Measurements from ENCODE around the gene IFIT2. TPM values are rescaled to one million over a fixed set of nuclear protein-coding genes. Genes with fewer than 3 reads are reported as not detected.
A peak's percentile ranks its signal among the peaks of the same experiment; 100 is the strongest.

Gene IFIT2
- total RNA-seq, 1 donor, result 9.0 TPM

DNA sequence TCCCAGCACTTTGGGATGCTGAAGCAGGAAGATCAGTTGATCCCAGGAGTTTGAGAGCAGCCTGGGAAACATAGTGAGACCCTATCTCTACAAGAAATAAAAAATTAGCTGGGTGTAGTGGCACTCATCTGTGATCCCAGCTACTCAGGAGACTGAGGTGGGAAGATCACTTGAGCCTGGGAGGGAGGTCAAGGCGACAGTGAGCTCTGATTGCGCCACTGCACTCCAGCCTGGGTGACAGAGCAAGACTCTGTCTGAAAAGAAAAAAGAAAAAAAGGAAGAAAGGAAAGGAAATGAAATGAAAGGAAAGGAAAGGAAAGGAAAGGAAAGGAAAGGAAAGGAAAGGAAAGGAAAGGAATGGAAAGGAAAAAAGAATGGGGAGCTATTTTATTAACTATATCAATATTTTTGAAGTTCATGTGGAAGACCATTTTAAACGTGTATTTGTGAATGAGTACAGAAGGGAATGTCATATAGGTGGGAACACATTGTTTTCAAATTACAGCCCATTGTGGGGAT lies 7.1 kb upstream of the IFIT2 start:
- Histone ChIP-seq H3K27me3 (ENCODE audit: insufficient read depth, low read length) (no peaks in the 10 kb centered on the region), H3K4me2 (ENCODE audit: insufficient read depth, low read length) (no peak overlapping the region), H3K4me3 (ENCODE audit: insufficient read depth, low read length) (no peak overlapping the region), H2AFZ (ENCODE audit: low read length) (no peak overlapping the region), H4K20me1 (ENCODE audit: insufficient read depth, low read length) (no peaks in the 10 kb centered on the region), H3K79me2 (ENCODE audit: insufficient read depth, low read length) (no peaks in the 10 kb centered on the region), H3K9me3 (ENCODE audit: low read depth, low read length) (no peaks in the 10 kb centered on the region), H3K27ac (ENCODE audit: low read depth, low read length) (peak overlapping the region; percentile 73), H3K4me1 (ENCODE audit: insufficient read depth, low read length) (peaks cover 17% of the 10 kb centered on the region), H3K36me3 (ENCODE audit: insufficient read depth, low read length) (no peaks in the 10 kb centered on the region)
- TF ChIP-seq, protein P1, sequence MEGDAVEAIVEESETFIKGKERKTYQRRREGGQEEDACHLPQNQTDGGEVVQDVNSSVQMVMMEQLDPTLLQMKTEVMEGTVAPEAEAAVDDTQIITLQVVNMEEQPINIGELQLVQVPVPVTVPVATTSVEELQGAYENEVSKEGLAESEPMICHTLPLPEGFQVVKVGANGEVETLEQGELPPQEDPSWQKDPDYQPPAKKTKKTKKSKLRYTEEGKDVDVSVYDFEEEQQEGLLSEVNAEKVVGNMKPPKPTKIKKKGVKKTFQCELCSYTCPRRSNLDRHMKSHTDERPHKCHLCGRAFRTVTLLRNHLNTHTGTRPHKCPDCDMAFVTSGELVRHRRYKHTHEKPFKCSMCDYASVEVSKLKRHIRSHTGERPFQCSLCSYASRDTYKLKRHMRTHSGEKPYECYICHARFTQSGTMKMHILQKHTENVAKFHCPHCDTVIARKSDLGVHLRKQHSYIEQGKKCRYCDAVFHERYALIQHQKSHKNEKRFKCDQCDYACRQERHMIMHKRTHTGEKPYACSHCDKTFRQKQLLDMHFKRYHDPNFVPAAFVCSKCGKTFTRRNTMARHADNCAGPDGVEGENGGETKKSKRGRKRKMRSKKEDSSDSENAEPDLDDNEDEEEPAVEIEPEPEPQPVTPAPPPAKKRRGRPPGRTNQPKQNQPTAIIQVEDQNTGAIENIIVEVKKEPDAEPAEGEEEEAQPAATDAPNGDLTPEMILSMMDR (IDR thresholded peaks at IDR 0.05; ENCODE audit: extremely low read depth, low read depth, low read length), result no peak
- no peak for DNase-seq (ENCODE audit: insufficient read length, low spot score, missing footprints)

DNA sequence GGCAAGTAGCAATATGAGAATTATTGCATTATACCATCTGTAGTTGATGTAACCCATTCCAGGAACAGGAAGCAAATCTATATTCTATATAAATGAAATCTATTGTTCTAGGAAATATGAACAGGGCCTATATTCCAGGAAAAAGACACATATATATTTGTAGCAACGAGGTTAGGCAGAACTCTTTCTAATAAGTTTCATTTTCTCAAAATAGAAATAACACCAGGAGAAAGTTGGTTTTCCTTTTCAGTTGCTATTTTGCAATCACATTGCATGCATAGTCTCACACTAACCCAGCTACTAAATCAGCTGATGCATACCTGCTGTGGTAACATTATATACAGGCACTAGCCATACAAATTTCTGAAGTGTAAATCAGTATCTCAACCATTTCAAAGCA lies 6.2 kb upstream of the IFIT2 start:
- H3K27ac ChIP-seq (ENCODE audit: low read depth, low read length), result peak overlapping the region; percentile 73
- DNase-seq (ENCODE audit: insufficient read length, low spot score, missing footprints), result peak; percentile 21
- H4K20me1 ChIP-seq (ENCODE audit: insufficient read depth, low read length), result no peaks in the 10 kb centered on the region
- H3K4me1 ChIP-seq (ENCODE audit: insufficient read depth, low read length), result peaks cover 17% of the 10 kb centered on the region
- H3K79me2 ChIP-seq (ENCODE audit: insufficient read depth, low read length), result no peaks in the 10 kb centered on the region
- no peak overlapping the region for H2AFZ ChIP-seq (ENCODE audit: low read length)
- TF ChIP-seq, protein P1 (IDR thresholded peaks at IDR 0.05; ENCODE audit: extremely low read depth, low read depth, low read length), result no peak
- no peaks in the 10 kb centered on the region for H3K36me3 ChIP-seq (ENCODE audit: insufficient read depth, low read length)
- peak overlapping the region; percentile 39 for H3K4me2 ChIP-seq (ENCODE audit: insufficient read depth, low read length)
- H3K9me3 ChIP-seq (ENCODE audit: low read depth, low read length), result no peaks in the 10 kb centered on the region
- H3K4me3 ChIP-seq (ENCODE audit: insufficient read depth, low read length), result no peak overlapping the region
- no peaks in the 10 kb centered on the region for H3K27me3 ChIP-seq (ENCODE audit: insufficient read depth, low read length)

DNA sequence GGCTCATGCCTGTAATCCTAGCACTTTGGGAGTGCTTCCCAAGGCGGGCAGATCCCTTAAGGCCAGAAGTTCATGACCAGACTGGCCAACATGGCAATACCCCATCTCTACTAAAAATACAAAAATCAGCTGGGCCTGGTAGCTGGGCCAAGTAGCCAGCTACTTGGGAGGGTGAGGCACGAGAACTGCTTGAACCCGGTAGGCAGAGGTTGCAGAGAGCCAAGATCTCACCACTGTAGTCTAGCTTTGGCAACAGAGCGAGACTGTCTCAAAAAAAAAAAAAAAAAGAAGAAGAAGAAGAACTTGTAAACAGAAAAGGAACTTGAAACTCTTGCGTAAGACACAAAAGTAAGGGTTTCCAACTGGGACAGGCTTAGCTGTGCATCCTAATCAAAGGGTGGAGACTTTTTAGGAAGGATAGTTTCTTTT lies 5.6 kb upstream of the IFIT2 start:
- peak overlapping the region; percentile 73 for H3K27ac ChIP-seq (ENCODE audit: low read depth, low read length)
- no peaks in the 10 kb centered on the region for H3K36me3 ChIP-seq (ENCODE audit: insufficient read depth, low read length)
- TF ChIP-seq, protein P1 (IDR thresholded peaks at IDR 0.05; ENCODE audit: extremely low read depth, low read depth, low read length), result no peak
- peak overlapping the region; percentile 54 for H2AFZ ChIP-seq (ENCODE audit: low read length)
- H3K4me3 ChIP-seq (ENCODE audit: insufficient read depth, low read length), result no peak overlapping the region
- DNase-seq (ENCODE audit: insufficient read length, low spot score, missing footprints), result no peak
- H4K20me1 ChIP-seq (ENCODE audit: insufficient read depth, low read length), result no peaks in the 10 kb centered on the region
- H3K4me1 ChIP-seq (ENCODE audit: insufficient read depth, low read length), result peaks cover 22% of the 10 kb centered on the region
- no peaks in the 10 kb centered on the region for H3K79me2 ChIP-seq (ENCODE audit: insufficient read depth, low read length)
- H3K9me3 ChIP-seq (ENCODE audit: low read depth, low read length), result no peaks in the 10 kb centered on the region
- no peaks in the 10 kb centered on the region for H3K27me3 ChIP-seq (ENCODE audit: insufficient read depth, low read length)
- peak overlapping the region; percentile 39 for H3K4me2 ChIP-seq (ENCODE audit: insufficient read depth, low read length)

DNA sequence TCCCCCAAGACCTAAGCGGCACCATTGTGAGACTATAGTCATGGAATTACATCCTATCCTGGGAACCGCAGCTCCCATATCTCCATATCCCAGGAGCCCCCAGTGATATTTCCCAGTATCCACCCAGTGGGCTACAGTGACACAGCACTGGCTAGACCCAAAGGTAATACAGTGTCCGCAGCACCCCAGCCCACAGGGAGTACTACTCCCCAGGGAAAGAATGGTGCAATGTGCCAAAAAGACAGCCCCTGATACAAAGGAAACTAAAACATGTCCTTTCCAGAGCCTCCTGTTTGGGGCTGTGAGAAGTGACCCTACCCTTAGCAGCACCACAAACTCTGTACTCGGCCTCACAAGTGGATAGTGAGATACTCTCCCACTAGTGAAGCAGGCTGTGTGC lies 4.5 kb upstream of the IFIT2 start:
- no peak overlapping the region for H3K27ac ChIP-seq (ENCODE audit: low read depth, low read length)
- peaks cover 29% of the 10 kb centered on the region for H3K4me1 ChIP-seq (ENCODE audit: insufficient read depth, low read length)
- no peak overlapping the region for H3K4me3 ChIP-seq (ENCODE audit: insufficient read depth, low read length)
- no peaks in the 10 kb centered on the region for H3K27me3 ChIP-seq (ENCODE audit: insufficient read depth, low read length)
- no peaks in the 10 kb centered on the region for H4K20me1 ChIP-seq (ENCODE audit: insufficient read depth, low read length)
- no peak overlapping the region for H2AFZ ChIP-seq (ENCODE audit: low read length)
- H3K4me2 ChIP-seq (ENCODE audit: insufficient read depth, low read length), result no peak overlapping the region
- H3K79me2 ChIP-seq (ENCODE audit: insufficient read depth, low read length), result no peaks in the 10 kb centered on the region
- no peaks in the 10 kb centered on the region for H3K36me3 ChIP-seq (ENCODE audit: insufficient read depth, low read length)
- no peaks in the 10 kb centered on the region for H3K9me3 ChIP-seq (ENCODE audit: low read depth, low read length)
- DNase-seq (ENCODE audit: insufficient read length, low spot score, missing footprints), result no peak
- TF ChIP-seq, protein P1 (IDR thresholded peaks at IDR 0.05; ENCODE audit: extremely low read depth, low read depth, low read length), result no peak
